Kidney tubule cell (primary cell): ENCODE results near the gene C14orf119.

Experiments
- DNase-seq: peaks from one replicate; pipeline ENCODE4 v3.0.0-alpha.2; 2018; ENCODE audit warnings: low spot score

The C14orf119 gene

DNA sequence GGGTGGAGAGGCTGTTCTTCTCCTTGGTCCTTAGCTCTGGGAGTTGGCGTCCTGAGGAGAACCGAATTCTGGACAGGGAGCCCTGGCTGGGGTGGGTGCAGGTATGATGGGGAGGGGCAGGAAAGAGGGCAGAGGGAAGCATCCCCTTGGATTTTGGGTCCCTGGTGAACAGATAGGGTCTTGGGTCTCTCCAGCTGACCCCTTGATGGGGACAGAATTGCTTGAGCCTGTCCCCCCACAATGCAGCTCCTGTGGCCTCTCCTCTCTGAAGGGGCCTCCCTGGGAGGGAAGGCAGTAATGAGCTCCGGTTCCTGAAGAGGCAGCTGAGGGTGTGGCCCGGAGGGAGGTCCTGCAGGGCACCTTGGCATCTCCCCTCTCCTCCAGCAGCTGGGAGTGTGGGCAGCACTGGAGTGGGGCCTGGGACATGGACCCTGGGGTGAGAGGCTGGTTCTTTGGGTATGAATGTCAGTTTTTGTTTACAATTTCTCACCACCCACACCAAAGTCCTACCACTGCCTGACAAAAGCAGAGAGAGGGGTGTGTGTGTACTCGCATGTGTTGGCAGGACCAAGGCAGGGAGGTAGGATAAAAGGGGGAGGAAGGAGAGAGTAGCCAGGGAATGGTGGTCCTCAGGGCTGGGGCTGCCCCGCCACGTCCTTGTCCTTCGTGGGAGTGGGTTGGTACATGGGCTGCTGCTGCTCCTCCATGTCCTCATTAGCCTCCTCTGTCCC lies 31.4 kb downstream of the C14orf119 start:
- no peak for DNase-seq

DNA sequence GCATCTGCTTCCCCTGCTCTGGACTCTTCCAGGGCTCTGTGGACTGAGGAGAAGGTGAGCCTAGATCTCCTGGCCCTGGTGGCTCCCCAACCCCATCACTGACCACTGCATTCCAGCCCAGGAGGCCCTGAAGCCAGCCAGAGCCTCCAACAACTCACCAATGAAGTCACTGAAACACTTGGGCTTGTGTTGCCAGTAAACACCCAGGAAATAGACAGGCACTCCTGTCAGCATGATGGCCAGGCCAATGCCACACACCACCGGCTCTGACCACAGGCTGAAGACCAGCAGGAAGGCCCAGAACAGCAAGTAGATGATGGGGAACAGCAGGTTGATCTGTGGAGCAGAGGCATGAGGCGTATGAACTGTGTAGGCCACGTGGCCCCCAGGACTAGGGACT lies 32.6 kb downstream of the C14orf119 start:
- DNase-seq, result peak; percentile 56

DNA sequence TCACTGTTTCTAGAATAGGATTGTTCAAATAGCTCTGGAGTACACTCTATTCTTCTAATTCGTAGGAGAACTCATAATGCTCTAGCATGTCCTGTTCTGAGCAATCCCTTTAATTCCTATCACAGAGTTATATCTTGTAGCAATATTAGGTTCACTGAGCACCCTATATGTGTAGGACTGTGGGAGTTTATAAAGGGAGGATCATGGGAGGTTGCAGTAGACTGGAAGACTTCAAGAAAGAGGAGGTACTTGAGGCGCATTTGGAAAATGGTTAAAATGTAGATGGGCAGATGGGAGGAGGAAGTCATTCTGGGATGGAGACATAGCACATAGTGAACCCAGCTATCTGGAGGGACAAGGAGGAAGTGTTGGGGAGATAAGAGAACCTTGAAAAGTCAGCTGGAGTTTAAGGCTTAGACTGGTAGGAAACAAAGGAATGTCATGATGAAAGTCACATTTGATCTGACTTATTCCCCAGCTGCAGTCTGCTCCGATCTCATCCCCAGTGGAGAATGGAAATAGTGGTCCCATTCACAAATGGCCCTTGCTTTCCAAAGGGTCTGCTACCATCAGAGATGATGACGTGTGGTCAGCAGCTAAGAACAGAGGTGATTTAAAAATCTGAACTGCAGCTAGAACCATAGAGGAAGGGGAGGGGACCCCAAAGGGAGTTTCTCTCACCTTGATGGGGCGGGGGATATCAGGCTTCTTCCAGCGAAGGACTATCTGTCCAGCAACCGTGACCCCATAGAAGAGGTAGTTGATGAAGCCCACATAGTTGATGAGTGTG lies 33.9 kb downstream of the C14orf119 start:
- DNase-seq, result no peak

DNA sequence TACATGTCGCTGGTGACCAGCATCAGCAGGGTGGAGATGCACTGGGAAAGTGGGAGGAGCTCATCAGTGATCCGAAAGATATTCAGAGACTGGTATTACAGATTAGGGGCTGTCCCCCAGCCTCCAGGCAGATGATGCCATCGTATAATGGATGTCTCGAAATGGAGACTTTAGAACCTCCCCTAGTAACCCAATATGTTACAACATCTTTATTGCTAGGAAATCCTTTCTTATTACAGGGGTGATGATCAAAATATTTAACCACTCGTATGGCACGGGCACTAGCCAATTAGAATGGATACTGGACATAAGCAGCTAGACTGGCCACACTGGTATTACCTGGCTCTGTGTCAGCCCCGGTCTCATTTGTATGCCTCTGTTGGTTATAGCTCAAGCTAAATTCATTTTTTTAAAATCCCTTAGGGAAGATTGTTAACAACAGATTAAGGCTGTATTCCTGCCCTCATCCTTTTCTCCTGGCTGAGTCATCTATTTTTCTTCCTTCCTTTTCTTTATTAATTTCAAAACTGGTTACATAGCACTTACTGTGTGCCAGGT lies 34.5 kb downstream of the C14orf119 start:
- no peak for DNase-seq

DNA sequence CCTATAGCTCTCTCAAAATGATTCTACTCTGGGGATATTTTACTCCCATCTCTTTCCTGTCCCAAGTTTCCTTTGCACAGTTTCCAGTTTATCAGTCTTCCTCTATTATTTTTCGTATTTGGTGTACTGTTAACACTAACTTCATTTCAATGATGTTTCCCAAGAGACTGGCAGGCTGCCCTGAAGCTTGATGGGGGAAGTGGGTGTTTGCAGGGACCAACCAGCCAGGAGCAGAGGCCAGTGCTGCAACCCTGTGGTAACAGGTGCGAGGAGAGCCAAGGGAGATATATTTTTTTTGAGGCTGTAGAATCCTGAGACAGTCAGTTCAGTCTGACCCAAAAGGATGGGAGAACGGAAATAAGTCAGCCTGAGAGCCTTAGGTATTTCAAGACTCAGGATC lies 35.6 kb downstream of the C14orf119 start:
- DNase-seq, result no peak

DNA sequence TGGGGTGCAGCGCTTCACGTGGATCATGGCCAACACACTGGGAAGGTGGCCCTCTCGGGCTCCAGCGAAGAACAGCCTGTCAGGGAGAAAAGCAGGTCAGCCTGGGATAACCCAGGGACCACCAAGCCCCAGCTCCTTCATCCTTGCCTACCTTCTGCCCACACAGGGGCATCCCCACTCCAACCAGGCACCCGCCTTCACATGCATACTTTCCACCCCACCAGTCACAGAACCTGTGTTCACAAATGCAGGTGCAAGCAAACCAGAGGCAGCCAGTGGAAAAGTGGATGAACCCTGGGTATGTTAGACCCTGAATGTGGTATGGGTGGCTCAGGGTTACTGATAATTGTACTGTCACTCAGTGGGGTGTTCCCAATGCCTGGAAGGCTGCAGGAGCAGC lies 36.2 kb downstream of the C14orf119 start:
- DNase-seq, result no peak

DNA sequence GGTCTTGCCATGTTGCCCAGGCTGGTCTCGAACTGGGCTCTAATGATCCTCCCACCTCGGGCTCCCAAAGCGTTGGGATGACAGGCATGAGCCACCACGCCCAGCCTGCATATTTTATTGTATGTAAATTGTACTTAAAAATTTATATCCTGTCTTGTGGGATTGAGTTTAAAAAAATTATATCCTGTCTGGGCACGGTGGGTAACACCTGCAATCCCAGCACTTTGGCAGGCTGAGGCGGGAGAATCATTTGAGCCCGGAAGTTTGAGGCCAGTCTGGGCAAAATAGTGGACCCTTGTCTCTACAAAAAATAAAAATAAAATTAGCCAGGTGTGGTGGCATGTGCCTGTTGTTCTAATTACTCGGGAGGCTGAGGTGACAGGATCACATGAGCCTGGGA lies 37.7 kb downstream of the C14orf119 start:
- DNase-seq, result no peak

DNA sequence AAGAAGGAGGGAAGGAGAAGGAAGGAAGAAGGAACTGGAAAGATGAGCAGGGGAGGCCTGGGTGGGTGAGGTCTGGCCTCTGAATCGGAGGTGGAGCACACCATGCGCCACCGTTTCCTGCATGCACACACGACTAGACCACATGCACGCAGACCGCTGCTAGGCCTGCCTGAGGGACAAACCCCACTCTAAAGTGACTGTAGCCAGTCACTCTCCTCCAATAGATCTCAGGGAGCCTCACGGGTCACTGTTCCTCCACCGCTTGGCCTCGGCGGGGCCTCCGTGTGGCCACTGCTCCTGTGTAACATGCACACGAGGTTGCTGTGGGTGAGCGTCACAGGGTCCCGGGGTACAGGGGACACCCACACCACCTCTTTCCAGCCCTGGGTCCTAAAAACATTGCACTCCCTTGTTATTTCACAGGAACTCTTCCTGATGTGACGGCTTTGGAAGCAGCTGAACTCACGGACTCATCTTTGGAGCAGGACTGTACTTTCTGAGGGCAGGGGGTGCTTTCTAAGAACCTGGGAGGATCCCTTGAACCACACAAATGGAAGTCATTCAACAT lies 41.3 kb downstream of the C14orf119 start:
- no peak for DNase-seq

DNA sequence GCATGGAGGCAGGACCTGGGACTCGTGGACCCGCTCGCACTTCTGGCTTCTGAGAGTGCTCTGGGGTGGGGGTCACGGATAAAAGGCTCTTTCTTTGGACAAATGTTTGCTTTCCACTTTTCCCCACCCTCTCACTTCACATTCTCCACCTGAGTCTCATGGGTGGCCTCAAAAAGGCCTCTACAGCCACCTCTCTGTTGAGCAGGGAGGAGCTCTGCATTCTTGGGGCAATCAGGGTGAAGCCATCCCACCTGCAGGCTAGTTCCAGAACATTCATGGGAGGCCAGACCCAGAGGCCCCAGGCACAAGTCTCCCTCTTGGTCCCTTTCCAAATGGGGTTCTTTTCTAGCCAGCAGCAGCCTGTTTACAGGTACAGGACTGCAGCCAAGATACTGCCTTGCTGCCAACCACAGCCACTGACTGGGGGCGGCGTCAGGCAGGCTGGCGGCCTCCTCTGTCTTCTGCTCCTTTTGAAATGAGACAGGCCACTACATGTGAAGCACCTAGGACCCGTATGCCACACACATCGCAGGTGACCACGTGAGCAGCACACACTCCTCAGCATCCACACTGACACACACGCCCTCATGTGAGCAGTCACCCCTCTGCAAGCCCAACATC lies 42.0 kb downstream of the C14orf119 start:
- no peak for DNase-seq

DNA sequence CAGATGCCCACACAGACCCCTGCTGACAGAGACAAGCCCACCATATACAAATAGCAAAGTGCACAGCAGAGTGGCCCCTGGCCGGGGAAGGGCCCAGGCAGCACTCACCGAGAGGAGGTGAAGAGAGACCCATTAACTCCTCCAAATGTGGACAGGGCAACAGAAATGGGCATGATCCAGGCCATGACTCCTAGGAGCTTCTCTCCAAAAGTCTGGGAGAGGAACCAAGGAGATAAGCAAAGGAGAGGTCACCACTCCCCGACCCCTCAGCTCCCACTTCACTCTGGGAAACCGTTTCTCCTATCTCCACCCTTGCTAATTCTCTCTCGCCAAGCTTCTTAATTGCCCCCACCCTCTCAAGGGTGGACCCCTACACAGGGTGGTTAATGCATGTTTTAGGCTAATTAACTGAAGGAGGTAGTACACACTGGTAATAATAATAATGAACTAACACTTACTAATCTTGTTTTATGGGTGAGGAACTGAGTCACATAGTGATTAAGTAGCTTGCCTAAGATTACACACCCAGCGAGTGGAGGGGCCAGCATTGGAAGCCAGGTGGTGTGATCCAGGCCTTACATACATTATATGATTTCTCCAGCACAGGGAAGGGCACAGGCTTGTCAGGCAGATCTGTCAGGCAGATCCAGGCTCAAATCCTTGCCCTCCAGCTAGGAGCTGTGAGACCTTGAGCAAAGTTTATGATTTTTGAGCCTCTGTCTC lies 42.7 kb downstream of the C14orf119 start:
- no peak for DNase-seq

DNA sequence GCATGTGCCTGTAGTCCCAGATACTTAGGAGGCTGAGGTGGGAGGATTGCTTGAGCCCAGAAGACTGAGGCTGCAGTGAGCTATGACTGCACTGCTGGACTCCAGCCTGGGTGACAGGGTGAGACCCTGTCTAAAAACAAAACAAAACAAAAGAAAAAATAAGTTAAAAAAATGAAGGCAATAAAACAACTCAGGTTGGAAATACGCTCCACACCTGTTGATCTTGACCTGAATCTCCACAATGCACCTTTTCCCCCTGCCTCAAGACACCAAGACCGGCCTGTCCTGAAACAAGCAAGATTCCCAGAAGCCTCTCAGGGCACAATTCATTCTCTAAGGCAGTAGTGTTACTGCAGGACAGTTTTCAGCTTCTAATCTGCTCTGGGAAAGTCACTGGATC lies 44.6 kb downstream of the C14orf119 start:
- DNase-seq, result no peak

DNA sequence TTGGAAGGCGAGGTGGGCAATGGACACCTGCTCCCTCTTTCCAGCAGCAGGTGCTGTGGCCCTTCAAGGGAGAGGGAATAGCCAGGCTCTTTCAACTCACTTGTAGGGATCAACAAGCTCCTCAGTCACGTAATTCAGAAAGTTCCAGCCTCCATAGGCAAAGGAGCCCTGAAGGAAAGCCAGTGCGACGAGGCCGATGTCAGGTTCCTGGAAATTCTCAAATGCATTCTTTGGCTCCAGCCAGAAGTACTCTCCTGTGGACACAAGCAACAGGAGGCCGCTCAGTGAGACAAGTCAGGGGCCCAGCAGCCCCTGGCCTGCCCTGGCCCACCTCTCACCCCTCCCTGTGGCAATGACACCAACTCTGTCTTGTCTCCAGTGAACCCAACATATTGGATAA lies 45.1 kb downstream of the C14orf119 start:
- DNase-seq, result no peak

DNA sequence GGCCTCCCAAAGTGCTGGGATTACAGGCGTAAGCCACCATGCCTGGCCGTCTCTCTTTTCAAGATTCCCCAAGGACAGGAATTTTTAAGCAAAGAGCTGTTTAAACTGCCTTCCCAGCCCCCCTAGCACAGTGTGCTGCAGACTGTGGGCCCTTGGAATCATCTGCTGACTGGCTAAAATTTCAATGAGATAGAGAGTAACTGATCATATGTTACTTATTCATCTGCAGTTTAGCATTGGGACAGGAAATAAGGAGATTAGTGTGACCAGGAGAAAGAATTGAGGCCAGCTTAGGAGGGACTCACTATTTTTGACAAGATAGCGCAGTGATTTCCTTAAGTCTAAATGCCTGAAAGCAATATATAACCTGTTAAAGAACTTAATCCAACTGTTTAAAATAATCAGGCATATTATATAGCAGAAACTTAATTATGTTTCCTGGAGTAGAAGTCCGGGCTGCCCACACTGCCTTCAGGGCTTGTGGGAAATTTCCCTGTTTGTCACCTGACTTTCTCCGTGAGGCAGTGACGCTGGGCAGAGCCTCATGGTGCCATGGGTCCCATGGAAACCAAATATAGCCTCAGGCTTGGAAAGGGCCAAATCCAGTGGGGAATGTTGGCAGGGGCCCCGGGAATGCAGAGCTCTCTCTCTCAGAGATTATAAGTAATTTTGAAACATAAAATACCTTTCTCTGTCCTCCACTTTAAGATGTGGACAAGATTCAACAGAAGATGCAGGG lies 46.6 kb downstream of the C14orf119 start:
- DNase-seq, result peak; percentile 70

DNA sequence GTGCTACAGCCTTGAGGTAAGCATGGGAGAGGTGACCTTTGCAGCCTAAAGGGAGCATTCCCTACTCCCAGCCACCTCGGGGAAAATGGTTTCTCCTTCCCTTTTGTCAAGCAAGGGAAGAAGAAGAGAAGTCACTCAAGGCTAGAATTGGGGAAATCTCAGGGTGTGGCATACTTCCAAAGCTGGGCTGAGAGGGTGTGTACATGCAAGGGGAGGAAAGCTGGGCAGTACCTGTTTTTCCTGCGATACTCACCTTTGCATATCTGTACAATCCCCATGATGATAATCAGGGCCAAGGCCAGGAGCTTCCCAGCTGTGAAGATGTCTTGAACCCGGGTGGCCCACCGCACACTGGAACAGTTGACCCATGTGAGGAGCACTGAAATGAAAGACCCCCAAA lies 47.5 kb downstream of the C14orf119 start:
- DNase-seq, result no peak

DNA sequence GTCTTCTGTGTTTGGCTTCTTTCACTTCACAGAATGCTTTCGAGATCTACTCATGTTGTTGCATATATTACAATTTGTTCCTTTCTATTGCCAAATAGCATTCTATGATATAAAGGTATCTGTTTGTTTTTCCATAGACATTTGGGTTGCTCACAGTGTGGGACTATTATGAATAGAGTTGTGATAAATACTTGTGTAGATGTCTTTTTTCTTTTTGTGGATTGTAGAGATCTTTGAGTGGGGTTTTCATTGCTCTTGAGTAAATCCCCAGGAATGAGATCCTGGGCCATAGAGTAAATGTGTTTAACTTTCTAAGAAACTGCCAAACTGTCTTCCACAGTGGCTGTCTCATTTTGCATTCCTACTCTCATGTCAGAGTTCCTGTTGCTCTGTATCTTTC lies 48.6 kb downstream of the C14orf119 start:
- no peak for DNase-seq

DNA sequence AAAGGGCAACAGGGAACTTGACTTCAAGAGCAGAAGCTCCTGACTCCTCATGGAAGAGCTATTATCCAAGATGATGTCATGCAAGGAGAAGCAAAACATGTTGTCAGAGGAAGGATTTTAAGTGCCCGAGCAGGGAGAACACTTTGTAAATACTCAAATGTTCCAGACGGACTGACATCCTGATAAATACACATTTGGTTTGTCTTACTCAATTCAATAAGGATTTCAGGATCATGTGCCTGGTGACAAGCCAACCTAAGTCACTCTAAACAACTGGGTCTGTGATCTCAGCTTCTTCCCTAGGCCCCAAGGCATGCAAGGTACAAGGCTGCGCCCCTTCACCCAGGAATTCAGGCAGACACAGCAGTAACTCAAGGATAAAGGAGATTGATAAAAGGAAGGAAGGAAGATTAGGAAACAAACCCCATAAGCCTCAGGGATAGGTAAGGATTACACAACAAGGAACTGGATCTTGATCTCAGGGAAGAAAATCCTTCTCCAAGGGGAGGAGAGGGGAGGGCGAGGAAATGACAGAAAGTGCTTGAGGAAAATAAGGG lies 50.6 kb downstream of the C14orf119 start:
- DNase-seq, result no peak

DNA sequence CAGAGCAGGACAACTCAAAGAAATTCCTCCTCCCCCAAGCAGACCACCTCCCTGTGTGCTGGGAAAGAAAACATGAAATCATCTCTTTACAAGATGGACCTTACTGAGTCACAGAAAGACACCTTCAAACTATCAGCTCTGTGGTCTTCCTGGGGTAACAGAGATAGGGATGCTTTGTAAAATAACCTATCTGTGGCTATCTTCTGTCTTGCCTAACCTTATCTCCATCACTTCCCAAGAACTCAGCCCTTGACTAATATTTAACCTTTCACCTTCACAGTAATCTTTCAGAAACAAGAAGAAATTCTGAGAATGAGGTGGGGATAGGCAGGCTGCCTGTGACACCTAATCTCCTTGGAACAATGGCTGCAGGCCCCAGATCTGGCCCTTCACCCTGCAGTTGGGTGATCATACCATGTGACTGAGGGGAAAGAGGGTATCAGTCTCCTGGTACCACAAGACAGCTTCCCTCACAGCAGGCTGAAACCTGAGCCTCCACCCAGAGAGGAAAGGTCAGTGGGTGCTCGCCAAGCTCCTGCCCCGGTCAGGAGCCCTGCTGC lies 51.1 kb downstream of the C14orf119 start:
- no peak for DNase-seq

DNA sequence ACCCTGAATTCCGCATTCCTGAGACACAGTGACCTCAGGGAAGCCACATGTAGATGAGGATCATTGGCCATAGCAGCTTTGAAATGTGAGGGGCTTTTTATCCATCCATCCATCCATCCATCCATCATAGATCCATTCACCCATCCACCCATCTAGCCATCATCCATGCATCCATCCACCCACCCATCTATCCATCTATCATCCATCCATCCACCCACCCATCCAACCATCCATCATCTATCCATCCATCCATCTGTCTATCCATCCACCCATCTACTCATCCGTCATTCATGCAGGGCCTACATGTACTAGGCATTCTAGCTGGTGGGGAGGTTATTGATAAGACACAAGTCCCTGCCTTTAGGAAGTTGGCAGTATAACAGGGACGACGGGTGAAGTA lies 51.7 kb downstream of the C14orf119 start:
- DNase-seq, result no peak

DNA sequence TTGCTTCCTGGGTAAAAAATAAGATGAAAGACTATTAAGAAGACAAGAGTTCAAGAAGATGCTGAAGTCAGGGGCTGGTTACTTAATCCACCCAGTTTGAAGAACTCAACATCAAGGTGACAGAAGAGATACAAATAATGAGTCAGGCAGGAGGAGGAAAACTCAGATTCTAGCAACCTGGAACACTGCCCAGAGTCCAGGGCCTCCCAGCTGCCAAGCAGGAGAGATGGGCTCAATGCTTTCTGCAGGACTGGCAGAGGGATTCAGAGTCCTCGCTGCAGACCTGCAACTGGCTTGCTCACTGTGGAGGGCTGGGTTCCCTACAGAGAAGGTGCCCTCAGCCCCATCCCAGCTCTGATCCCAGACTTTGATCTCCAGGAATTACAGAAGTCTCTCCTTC lies 52.4 kb downstream of the C14orf119 start:
- DNase-seq, result peak; percentile 71

DNA sequence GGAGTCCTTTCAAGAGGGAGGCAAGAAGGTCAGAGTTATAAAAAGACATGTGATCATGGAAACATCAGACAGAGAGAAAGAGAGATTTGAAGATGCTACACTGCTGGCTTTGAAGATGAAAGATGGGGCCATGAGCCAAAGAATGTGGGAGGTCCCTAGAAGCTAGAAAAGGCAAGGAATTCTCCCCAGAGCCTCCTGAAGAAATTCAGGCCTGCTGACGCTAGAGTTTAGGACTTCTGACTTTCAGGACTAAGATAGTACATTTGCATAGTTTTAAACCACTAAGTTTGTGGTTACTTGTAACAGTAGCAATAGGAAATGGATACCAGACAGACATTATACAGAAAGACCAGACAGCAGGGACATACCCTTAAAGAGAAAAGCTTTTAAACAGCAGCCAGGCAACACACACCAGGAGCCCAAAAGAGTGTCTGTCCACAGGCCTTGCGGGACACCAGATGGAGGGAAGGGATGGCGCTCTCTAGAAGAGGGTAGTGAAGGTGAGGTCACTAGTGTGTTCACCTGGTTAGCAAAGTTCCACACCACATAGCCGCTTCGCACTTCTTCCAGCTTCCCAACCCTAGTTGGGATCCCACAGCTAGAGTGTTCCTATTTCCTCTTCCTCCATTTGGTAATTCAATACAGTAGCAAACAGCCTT lies 53.4 kb downstream of the C14orf119 start:
- no peak for DNase-seq
